A673 (cell line): ENCODE results near the gene RNF111.

Experiments used
- EZH2 ChIP-seq: fragments of 200-600 bp; sonication (generic); IDR thresholded peaks from 2 replicates; pipeline ENCODE4 v1.6.1; 2017; ENCODE audit warnings: borderline replicate concordance, low read depth, mild to moderate bottlenecking, mixed read lengths, antibody characterized with exemption, low read length; ENCODE audit not compliant: poor library complexity, severe bottlenecking
- TF ChIP-seq, protein P1 (sequence below): fragments of 300-800, 200-600 bp; sonication (generic); conservative IDR thresholded peaks from 2 replicates; pipeline ENCODE4 v1.5.1; 2017; ENCODE audit warnings: low read depth, mild to moderate bottlenecking, antibody characterized with exemption, low read length, moderate library complexity, mixed read lengths

DNA sequence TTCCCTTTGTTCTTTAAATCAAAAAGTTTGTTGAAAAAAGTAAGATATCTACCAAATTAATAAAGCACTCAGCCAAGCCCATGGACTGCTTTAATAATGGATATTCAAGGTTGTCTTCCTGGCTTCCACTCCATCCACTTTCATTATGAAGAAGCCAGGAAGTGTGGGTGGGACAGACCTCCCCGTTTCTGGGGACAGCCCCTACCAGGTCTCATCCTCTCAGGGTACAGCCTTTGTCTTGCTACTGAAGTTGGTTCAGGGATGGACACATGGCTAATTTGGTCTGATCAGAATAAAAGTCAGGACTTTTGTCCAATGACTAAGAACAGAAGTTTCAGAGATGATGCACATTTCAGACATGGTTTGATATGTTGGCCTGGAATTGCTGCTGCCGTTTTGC is 150.1 kb downstream of the RNF111 start:
- TF ChIP-seq, protein P1, sequence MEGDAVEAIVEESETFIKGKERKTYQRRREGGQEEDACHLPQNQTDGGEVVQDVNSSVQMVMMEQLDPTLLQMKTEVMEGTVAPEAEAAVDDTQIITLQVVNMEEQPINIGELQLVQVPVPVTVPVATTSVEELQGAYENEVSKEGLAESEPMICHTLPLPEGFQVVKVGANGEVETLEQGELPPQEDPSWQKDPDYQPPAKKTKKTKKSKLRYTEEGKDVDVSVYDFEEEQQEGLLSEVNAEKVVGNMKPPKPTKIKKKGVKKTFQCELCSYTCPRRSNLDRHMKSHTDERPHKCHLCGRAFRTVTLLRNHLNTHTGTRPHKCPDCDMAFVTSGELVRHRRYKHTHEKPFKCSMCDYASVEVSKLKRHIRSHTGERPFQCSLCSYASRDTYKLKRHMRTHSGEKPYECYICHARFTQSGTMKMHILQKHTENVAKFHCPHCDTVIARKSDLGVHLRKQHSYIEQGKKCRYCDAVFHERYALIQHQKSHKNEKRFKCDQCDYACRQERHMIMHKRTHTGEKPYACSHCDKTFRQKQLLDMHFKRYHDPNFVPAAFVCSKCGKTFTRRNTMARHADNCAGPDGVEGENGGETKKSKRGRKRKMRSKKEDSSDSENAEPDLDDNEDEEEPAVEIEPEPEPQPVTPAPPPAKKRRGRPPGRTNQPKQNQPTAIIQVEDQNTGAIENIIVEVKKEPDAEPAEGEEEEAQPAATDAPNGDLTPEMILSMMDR: no peak
- TF ChIP-seq EZH2: no peak
